GM18867 (cell line): ENCODE data around the gene SMIM13.

Experiments
- ATAC-seq: cut with Tn5 transposase; IDR thresholded peaks from one replicate; pipeline ENCODE4 v1.9.1; 2021; ENCODE audit warnings: mild to moderate bottlenecking, moderate library complexity; ENCODE audit not compliant: unreplicated experiment

SMIM13 gene

GRCh38 chr6:11120271-11121005, 26.8 kb downstream of the SMIM13 start:
- no peak for ATAC-seq

DNA sequence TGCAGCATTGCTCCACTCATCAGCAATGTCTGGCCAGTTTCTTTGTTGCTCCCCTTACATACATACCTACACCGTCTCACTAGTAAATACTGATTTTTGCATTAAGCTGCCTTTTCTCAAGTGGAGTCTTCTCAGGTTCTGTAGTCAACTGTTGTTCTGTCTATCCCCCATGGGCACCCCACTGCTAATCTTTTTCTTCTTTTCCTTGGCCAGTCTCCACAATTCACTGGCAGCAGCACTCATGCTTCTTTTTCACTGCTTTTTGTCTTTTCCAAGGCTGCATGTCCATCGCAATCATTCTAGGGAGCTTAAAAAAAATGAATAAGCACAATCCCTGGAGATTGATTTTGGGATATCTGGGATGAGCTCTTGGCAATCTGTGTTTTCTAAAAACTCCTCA, 28.2 kb downstream of the SMIM13 start:
- no peak for ATAC-seq

DNA sequence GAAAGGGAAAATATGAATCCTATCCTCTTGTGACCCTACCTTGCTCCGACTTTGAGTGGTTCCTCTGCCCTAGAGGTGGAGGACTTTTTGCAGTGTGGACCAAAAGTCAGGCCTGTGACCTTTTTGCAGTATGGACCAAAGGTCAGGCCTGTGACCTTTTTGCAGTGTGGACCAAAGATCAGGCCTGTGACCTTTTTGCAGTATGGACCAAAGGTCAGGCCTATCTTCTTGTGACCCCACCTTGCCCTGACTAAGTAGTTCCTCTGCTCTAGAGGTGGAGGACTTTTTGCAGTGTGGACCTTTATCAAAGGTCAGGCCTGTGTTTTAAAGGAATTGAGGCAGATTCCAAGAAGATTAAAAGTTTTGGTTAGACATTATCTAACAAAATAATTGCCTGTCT, 28.7 kb downstream of the SMIM13 start:
- no peak for ATAC-seq

DNA sequence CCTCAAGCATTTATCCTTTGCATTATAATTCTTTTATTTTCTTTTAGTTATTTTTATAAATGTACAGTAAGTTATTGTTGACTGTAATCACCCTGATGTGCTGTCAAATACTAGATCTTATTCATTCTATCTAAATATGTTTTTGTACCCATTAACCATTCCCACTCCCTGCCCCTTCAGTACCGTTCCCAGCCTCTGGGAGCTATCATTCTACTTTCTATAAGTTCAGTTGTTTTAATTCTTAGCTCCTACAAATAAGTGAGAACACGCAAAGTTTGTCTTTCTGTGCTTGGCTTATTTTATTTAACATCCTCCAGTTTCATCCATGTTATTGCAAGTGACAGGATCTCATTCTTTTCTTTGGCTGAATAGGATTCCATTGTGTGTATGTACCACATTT, 30.3 kb downstream of the SMIM13 start:
- ATAC-seq = no peak

DNA sequence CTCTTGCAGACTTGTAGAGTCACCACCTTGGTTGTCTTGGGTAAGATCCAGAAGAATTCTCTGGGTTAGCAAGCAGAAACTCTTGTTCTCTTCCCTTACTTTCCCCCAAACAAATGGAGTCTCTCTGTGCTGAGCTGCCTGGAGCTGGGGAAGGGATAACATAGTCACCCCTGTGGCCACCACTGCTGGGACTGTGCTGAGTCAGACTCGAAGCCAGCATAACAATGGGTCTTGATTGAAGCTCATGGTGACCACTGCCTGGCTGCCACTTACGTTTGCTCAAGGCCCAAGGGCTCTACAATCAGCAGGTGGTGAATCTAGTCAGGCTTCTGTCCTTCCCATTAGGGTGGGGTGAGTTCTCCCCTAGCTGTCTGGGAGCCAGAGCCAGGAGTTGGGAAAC, 33.2 kb downstream of the SMIM13 start:
- no peak for ATAC-seq

GRCh38 chr6:11128608-11129007, 35.0 kb downstream of the SMIM13 start:
- no peak for ATAC-seq

DNA sequence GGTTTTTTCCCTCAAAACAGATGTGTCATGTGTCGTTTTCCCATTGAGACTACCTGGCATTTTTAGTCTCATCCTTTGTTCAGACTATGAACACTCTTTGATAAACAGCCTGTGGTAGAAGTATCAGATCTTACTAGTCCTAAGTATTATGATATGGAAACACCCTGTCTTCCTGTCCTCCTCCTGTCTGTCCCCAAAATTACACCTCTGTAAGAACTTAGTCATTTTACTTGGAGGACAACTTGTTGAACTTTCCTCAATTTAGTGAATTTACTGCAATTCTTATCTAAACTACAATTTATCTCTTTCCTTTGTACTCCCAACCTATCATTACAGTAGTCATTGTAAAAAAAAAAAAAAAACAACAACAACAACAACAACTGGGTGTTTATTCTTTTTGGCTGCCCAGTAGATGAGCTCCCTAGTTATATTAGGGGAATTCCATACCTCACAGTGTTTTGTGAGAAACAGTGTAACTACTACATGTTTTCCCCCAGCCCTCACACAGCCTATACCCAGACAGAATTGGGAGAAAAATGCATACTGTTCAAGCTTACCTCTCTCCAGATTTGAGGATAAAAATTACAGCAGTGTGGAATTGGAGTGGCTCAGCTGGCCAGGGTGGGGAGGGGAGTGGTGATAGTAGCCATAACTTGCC, 36.4 kb downstream of the SMIM13 start:
- no peak for ATAC-seq

- ATAC-seq = no peak
Measured at GRCh38 chr6:11130605-11131004, 37.0 kb downstream of the SMIM13 start.

DNA sequence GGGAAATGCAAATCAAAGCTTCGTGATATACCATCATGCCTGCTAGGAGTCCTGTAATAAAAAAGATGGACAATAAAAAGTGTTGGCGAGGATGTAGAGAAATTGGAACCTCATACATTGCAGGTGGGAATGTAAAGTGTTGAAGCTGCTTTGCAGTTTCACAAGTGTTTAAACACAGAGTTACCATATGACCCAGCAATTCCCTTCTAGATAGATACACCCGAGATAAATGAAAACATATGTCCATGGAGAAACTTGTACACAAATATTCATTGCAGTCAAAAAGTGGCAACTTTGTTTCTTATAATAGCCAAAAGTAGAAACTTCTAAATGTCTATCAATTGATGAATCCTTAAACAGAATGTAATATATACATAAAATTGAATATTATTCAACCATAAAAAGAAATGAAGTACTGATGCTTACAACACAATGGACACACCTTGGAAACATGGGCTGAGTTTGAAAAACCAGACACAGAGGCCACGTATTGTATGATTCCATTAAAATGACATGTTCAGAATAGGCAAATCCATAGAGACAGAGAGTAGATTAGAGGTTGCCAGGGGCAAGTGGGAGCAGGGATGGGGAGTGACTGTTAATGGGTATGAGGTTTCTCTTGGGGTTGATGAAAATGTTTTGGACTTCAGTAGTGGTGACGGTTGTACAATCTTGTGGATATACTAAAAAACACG, 38.7 kb downstream of the SMIM13 start:
- no peak for ATAC-seq

GRCh38 chr6:11133281-11133680, 39.6 kb downstream of the SMIM13 start:
- ATAC-seq = no peak

- ATAC-seq = no peak
Measured at GRCh38 chr6:11136809-11137208, 43.2 kb downstream of the SMIM13 start.

- no peak for ATAC-seq
Measured at GRCh38 chr6:11139051-11139960, 45.7 kb downstream of the SMIM13 start.

GRCh38 chr6:11140056-11140455, 46.4 kb downstream of the SMIM13 start:
- no peak for ATAC-seq

GRCh38 chr6:11141295-11141694, 47.7 kb downstream of the SMIM13 start:
- ATAC-seq = no peak

DNA sequence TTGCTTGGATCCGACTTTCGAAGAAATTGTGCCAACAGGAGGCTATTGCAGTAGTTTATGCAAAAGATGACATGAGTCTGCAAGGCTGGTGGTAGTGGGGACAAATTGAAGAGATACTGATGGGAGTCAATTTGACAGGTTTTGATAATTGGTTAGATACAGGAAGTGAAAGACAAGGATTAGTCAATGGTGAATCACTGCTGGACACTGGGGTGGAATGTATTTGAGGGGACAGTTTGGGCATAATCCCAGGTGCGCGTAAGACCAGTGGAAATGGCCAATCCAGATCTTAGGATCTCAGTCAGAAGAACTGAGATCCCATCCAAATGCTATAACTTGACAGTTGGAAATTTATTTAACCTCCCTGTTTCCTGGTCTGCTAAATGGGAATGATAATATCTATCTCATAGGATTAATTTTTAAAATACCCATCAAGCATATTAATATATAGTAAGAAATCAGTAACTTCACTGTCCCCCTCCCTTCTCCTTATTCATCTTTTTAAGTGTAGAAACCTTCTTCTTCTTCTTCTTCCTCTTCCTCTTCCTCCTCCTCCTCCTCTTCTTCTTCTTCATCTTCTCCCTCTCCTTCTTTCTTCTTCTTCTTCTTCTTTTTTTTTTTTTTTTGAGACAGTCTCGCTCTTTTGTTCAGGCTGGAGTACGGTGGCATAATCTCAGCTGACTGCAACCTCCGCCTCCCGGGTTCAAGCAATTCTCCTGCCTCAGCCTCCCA, 48.8 kb downstream of the SMIM13 start:
- ATAC-seq = no peak

- ATAC-seq = no peak
Measured at GRCh38 chr6:11143394-11144371, 50.0 kb downstream of the SMIM13 start.

- ATAC-seq = peak; percentile 79
Measured at GRCh38 chr6:11144393-11144851, 50.8 kb downstream of the SMIM13 start.

DNA sequence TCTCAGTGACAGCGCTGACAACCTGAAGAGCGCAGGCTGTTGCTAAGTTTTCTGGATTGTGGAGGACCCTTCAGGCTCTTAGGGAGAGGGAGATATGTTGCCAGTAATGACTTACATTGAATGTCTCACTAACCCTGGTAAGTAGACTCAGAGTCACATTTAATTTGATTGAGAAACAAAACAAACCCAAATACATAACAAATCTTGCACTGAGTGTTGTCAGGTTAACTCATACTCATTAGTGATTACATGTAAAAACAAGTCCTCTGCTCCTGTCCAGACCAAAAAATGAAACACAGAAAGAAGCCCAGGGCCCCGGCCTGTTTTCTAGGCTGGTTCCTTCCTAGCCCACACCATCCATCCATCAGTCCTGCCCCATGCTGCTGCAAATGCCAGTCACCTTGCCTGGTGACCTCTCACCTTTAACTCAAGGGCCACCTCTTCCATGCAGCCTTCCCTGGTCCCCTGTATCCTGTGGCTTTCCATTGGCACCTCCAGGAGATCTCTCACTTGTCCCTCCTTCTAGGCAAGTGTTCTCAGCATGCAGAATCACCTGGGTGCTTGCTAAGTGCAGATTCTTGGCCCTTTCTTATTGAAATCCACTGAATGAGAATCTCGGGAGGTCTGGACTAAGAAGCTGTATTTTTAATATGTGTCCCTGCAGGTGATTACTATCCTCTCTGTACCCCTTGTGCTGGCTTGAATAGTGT, 52.6 kb downstream of the SMIM13 start:
- ATAC-seq = no peak
